ENCODE results near the gene BAIAP2.

The BAIAP2 gene

GRCh38 chr17:81069135-81069645, 34.2 kb downstream of the BAIAP2 start:
- no peak for ATAC-seq
- TF ChIP-seq ZFP3 (CRISPR knock-in tag; IDR thresholded peaks at IDR 0.05) (no peak), CREB5 (CRISPR knock-in tag; IDR thresholded peaks at IDR 0.05; ENCODE audit: low read depth) (no peak), ISL1 (CRISPR knock-in tag; IDR thresholded peaks at IDR 0.05) (no peak), GLIS3 (CRISPR knock-in tag; IDR thresholded peaks at IDR 0.05) (no peak), PPARA (CRISPR knock-in tag; IDR thresholded peaks at IDR 0.05; ENCODE audit: borderline replicate concordance) (no peak), BACH2 (CRISPR knock-in tag; IDR thresholded peaks at IDR 0.05; ENCODE audit: borderline replicate concordance) (no peak), TOX (CRISPR knock-in tag; IDR thresholded peaks at IDR 0.05; ENCODE audit: borderline replicate concordance) (no peak), PATZ1 (CRISPR knock-in tag; IDR thresholded peaks at IDR 0.05; ENCODE audit: borderline replicate concordance) (no peak), ZNF8 (CRISPR knock-in tag; IDR thresholded peaks at IDR 0.05) (no peak), ZNF565 (CRISPR knock-in tag; conservative IDR thresholded peaks at IDR 0.05; ENCODE audit: low read depth) (no peak), ARNTL (CRISPR knock-in tag; IDR thresholded peaks at IDR 0.05; ENCODE audit: borderline replicate concordance, low read depth) (no peak), ESRRG (CRISPR knock-in tag; IDR thresholded peaks at IDR 0.05) (no peak), ZFP30 (CRISPR knock-in tag; IDR thresholded peaks at IDR 0.05) (no peak), SNAI2 (CRISPR knock-in tag; IDR thresholded peaks at IDR 0.05) (no peak), RARB (CRISPR knock-in tag; IDR thresholded peaks at IDR 0.05) (no peak), POU6F1 (CRISPR knock-in tag; IDR thresholded peaks at IDR 0.05; ENCODE audit: borderline replicate concordance, low read depth) (no peak)

GRCh38 chr17:81070541-81071246, 35.7 kb downstream of the BAIAP2 start:
- TF ChIP-seq PPARA (CRISPR knock-in tag; IDR thresholded peaks at IDR 0.05; ENCODE audit: borderline replicate concordance) (no peak), ESRRG (CRISPR knock-in tag; IDR thresholded peaks at IDR 0.05) (no peak), PATZ1 (CRISPR knock-in tag; IDR thresholded peaks at IDR 0.05; ENCODE audit: borderline replicate concordance) (no peak)
- no peak for ATAC-seq

- ATAC-seq: no peak
- no peak for TF ChIP-seq ZNF565 (CRISPR knock-in tag; conservative IDR thresholded peaks at IDR 0.05; ENCODE audit: low read depth)
- no peak for TF ChIP-seq ZFP30 (CRISPR knock-in tag; IDR thresholded peaks at IDR 0.05)
- TF ChIP-seq TCF4 (CRISPR knock-in tag; IDR thresholded peaks at IDR 0.05; ENCODE audit: borderline replicate concordance): no peak
- TF ChIP-seq CSRNP3 (CRISPR knock-in tag; IDR thresholded peaks at IDR 0.05): no peak
- TF ChIP-seq RARB (CRISPR knock-in tag; IDR thresholded peaks at IDR 0.05): no peak
- TF ChIP-seq ZC3H10 (CRISPR knock-in tag; IDR thresholded peaks at IDR 0.05): no peak
- no peak for TF ChIP-seq CREB5 (CRISPR knock-in tag; IDR thresholded peaks at IDR 0.05; ENCODE audit: low read depth)
- no peak for TF ChIP-seq ZFP3 (CRISPR knock-in tag; IDR thresholded peaks at IDR 0.05)
- TF ChIP-seq OSR1 (CRISPR knock-in tag; IDR thresholded peaks at IDR 0.05): no peak
- TF ChIP-seq ZNF8 (CRISPR knock-in tag; IDR thresholded peaks at IDR 0.05): no peak
- TF ChIP-seq ESRRG (CRISPR knock-in tag; IDR thresholded peaks at IDR 0.05): no peak
Measured at GRCh38 chr17:81071761-81072741, 37.1 kb downstream of the BAIAP2 start.
